Activated naive CD8-positive, alpha-beta T cell treated with anti-CD3 and anti-CD28 coated beads, Interleukin-2, amount 50 U/mL, for 24 hours (primary cell): Measurements from ENCODE around the gene SLC24A5.

Experiments
- ATAC-seq: fragments of 150-1000 bp; cut with Tn5 transposase; one replicate; pipeline ENCODE4 v1.10.0; 2021
- DNase-seq: peaks from one replicate; pipeline ENCODE4 v3.0.0; 2021
- H3K27ac Mint-ChIP-seq: one replicate; pipeline ENCODE4 v1.8.0; 2021; ENCODE audit warnings: mild to moderate bottlenecking, mixed read lengths
- H3K27me3 Mint-ChIP-seq: one replicate; pipeline ENCODE4 v1.8.0; 2021; ENCODE audit warnings: mixed read lengths
- H3K36me3 Mint-ChIP-seq: one replicate; pipeline ENCODE4 v1.8.0; 2021; ENCODE audit warnings: low read depth, mixed read lengths
- H3K4me1 Mint-ChIP-seq: one replicate; pipeline ENCODE4 v1.8.0; 2021; ENCODE audit warnings: mixed read lengths
- H3K4me3 Mint-ChIP-seq: one replicate; pipeline ENCODE4 v1.8.0; 2021; ENCODE audit warnings: mild to moderate bottlenecking, moderate library complexity, mixed read lengths
- H3K9me3 Mint-ChIP-seq: one replicate; pipeline ENCODE4 v1.8.0; 2021; ENCODE audit warnings: mixed read lengths

The SLC24A5 gene

GRCh38 chr15:48120745-48121144 is at the start of gene SLC24A5:
SLC24A5 (plus strand) TSS chr15:48120990; CDS start chr15:48121045, 55 bp downstream.
- ATAC-seq (no peak), DNase-seq (no peak)
- H3K4me1 Mint-ChIP-seq, result no peaks in the 10 kb centered on the region
- no peak within 1 kb of the TSS for H3K4me3 Mint-ChIP-seq
- peaks cover 6% of the 10 kb centered on the region for H3K27me3 Mint-ChIP-seq
- H3K36me3 Mint-ChIP-seq, result no peaks in the 10 kb centered on the region
- no peak within 1 kb of the TSS for H3K27ac Mint-ChIP-seq
- peaks cover 5% of the 10 kb centered on the region for H3K9me3 Mint-ChIP-seq

- ATAC-seq, result no peak
- H3K4me3 Mint-ChIP-seq, result no peak overlapping the region
- H3K27ac Mint-ChIP-seq, result no peak overlapping the region
- peaks cover 8% of the 10 kb centered on the region for H3K27me3 Mint-ChIP-seq
- no peaks in the 10 kb centered on the region for H3K4me1 Mint-ChIP-seq
- H3K9me3 Mint-ChIP-seq, result no peaks in the 10 kb centered on the region
- H3K36me3 Mint-ChIP-seq, result no peaks in the 10 kb centered on the region
- no peak for DNase-seq
Measured at GRCh38 chr15:48072941-48073340, 47.8 kb upstream of the SLC24A5 start.

DNA sequence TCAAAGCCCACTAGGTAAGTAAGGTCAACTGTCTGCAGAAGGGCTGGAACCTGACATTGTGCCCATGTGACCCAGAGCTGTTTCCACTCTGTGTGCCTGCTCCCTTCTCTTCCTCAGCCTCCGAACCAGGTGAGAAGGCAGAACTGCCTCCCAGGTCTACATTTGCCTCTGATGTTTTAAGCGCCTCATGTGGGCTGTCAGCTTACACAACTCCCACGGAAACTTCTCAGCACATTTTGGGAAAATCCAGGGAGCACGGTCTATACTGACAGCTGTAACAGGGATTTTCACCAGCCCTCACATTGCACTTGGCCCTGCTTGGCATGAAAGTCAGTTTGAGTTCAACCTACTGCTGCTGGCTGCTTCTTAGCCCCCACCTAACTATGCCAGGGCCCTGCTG is 46.9 kb upstream of the SLC24A5 start:
- no peak for ATAC-seq
- Mint-ChIP-seq H3K27ac (no peak overlapping the region), H3K9me3 (no peaks in the 10 kb centered on the region), H3K4me1 (no peaks in the 10 kb centered on the region), H3K36me3 (no peaks in the 10 kb centered on the region), H3K27me3 (peaks cover 8% of the 10 kb centered on the region), H3K4me3 (no peak overlapping the region)
- no peak for DNase-seq

GRCh38 chr15:48076454-48076853 is 44.3 kb upstream of the SLC24A5 start:
- Mint-ChIP-seq H3K27me3 (peaks cover 8% of the 10 kb centered on the region), H3K4me1 (no peaks in the 10 kb centered on the region), H3K4me3 (no peak overlapping the region), H3K27ac (no peak overlapping the region), H3K36me3 (no peaks in the 10 kb centered on the region), H3K9me3 (no peaks in the 10 kb centered on the region)
- DNase-seq (no peak), ATAC-seq (no peak)

DNA sequence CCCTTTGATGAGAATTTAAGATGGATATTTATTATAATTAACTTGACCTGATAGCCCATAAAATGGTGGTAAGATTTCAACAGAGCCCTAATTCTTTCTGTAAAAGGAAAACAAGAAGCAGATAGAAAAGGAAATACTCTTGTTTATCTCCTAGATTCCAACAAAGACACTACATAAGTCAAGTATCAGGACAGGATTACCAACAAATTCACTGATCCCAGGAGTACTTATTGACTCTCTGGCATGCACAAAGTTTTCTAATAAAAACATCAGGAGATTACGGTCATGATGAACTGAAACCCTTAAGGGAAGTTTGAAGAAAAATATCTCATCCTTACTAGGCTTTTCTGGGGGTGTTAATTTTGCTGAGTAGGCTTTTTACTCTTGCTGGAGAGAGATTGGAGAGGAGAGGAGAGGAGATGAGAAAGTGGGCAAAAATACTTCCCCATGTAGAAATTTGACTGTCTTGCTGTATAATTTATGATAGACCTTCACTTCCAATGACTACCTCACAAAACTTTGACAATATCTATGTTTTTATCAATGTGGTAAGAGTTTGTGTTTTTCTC is 43.1 kb upstream of the SLC24A5 start:
- no peak for ATAC-seq

DNA sequence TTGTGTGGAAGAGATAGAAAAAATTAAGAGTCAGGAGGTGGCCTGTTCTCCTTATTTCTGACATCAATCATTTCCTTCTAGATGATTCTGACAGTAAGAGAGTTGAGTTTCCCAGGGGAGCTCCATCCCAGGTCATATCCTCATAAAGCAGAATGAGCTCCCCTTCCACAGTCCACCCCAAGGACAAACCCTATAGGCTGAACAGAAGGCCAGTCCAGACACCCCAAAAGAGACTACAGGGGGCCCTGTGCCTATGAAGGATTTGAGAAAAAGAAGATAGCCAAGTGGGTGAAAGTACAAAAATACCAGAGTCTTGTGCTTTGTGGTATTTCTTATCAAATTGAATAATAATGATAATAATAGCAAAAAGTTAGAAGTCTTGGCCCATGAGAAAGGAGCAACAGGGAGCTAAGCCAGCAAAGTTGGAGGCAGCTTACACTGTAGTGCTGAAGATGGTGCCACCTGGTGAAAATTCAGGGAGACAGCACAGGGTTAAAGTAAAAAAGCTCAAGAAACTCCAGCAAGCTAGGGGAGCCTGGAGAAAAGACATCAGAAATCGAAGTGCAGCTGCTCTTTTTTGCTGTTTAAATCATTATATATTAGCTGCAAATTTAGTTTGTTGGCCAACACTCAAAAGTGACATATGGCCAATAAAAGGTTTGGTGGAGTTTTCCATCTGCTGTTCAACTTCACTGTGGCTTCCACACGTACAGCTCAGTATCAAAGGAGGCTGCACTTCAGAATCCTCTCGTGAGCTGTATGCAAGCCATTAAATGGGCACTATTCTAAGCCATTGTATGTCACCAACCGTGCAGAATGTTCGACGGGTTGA is 35.8 kb upstream of the SLC24A5 start:
- ATAC-seq, result no peak
- H3K27me3 Mint-ChIP-seq, result peaks cover 2% of the 10 kb centered on the region
- DNase-seq, result no peak
- no peaks in the 10 kb centered on the region for H3K9me3 Mint-ChIP-seq
- H3K4me1 Mint-ChIP-seq, result no peaks in the 10 kb centered on the region
- H3K36me3 Mint-ChIP-seq, result no peaks in the 10 kb centered on the region
- H3K4me3 Mint-ChIP-seq, result no peak overlapping the region
- no peak overlapping the region for H3K27ac Mint-ChIP-seq

More for the DNA sequence above, 43.1 kb upstream of the SLC24A5 start:
- no peaks in the 10 kb centered on the region for H3K36me3 Mint-ChIP-seq
- no peak overlapping the region for H3K4me3 Mint-ChIP-seq
- H3K4me1 Mint-ChIP-seq, result no peaks in the 10 kb centered on the region
- no peaks in the 10 kb centered on the region for H3K9me3 Mint-ChIP-seq
- H3K27ac Mint-ChIP-seq, result no peak overlapping the region
- H3K27me3 Mint-ChIP-seq, result peaks cover 6% of the 10 kb centered on the region
- no peak for DNase-seq

- DNase-seq (no peak), ATAC-seq (no peak)
- Mint-ChIP-seq H3K36me3 (no peaks in the 10 kb centered on the region), H3K4me3 (no peak overlapping the region), H3K4me1 (no peaks in the 10 kb centered on the region), H3K9me3 (no peaks in the 10 kb centered on the region), H3K27me3 (peaks cover 2% of the 10 kb centered on the region), H3K27ac (no peak overlapping the region)
Measured at GRCh38 chr15:48085591-48085930, 35.2 kb upstream of the SLC24A5 start.

GRCh38 chr15:48086133-48086532 is 34.7 kb upstream of the SLC24A5 start:
- Mint-ChIP-seq H3K36me3 (no peaks in the 10 kb centered on the region), H3K27me3 (peaks cover 2% of the 10 kb centered on the region), H3K4me3 (no peak overlapping the region), H3K9me3 (no peaks in the 10 kb centered on the region), H3K27ac (no peak overlapping the region), H3K4me1 (no peaks in the 10 kb centered on the region)
- no peak for DNase-seq
- no peak for ATAC-seq

DNA sequence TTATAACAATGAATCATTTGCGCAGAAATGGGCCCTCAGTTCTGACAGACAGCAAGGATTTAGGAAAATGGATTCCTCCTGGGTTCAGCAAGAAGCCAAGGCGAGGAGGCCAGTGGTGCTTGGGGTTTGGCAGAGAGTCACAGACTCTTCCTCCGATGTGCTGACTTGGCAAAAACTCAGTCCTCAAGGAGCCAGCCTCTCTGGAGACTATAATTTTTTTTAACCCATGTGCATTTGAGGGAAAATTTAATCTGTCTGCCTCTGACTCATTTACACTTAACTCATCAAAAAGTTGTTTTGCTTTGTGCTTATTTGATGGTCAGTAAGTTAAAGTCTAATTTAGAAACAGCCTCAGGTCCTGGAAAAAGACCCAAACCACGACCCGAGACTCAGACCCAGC is 34.2 kb upstream of the SLC24A5 start:
- H3K9me3 Mint-ChIP-seq, result no peaks in the 10 kb centered on the region
- no peaks in the 10 kb centered on the region for H3K4me1 Mint-ChIP-seq
- no peak for ATAC-seq
- no peak overlapping the region for H3K4me3 Mint-ChIP-seq
- H3K27ac Mint-ChIP-seq, result no peak overlapping the region
- H3K36me3 Mint-ChIP-seq, result no peaks in the 10 kb centered on the region
- peaks cover 2% of the 10 kb centered on the region for H3K27me3 Mint-ChIP-seq
- no peak for DNase-seq

DNA sequence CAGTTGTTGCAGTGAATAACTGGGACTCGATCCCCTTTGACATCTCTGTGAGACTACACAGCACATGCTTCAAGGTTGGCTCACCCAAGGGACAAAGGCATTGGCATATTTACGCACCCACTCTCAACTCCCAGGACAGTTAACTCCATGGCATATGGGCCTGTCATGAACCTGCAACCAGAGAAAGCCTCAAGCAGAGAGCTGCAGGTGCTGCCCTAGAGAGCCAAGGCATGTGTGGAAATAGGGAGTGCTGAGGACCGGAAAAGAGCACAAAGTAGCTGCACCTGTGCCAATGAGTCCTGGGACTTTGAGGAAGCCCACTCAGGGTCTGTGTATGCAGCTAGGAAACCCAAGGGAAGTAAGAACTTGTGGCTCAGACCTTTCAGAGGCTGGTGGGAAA is 32.9 kb upstream of the SLC24A5 start:
- Mint-ChIP-seq H3K36me3 (no peaks in the 10 kb centered on the region), H3K27ac (no peak overlapping the region), H3K27me3 (peaks cover 2% of the 10 kb centered on the region), H3K4me3 (no peak overlapping the region), H3K4me1 (no peaks in the 10 kb centered on the region), H3K9me3 (no peaks in the 10 kb centered on the region)
- no peak for ATAC-seq
- DNase-seq, result no peak

- no peak overlapping the region for H3K27ac Mint-ChIP-seq
- H3K4me1 Mint-ChIP-seq, result no peaks in the 10 kb centered on the region
- ATAC-seq (no peak), DNase-seq (no peak)
- H3K9me3 Mint-ChIP-seq, result no peaks in the 10 kb centered on the region
- H3K27me3 Mint-ChIP-seq, result peaks cover 2% of the 10 kb centered on the region
- no peak overlapping the region for H3K4me3 Mint-ChIP-seq
- no peaks in the 10 kb centered on the region for H3K36me3 Mint-ChIP-seq
Measured at GRCh38 chr15:48089702-48090101, 31.1 kb upstream of the SLC24A5 start.

DNA sequence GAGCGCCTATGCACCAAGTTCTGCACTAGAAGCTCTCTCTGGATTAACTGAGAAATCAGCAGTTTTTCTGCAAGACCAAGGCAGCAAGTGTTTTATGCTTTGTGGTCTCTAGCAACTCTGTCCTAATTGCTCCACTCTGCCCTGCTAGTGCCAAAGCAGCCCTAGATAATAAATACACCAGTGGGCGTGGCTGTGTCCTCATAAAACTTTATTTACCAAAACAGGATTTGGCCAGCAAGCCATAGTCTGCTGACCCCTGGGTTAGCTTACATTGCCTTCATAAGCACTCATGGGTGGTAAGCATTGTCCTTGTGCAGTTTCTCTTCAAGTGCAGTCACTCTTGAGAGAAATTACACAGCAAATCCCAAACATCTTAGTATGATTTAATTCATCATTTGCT is 30.7 kb upstream of the SLC24A5 start:
- H3K4me3 Mint-ChIP-seq, result no peak overlapping the region
- ATAC-seq (no peak), DNase-seq (no peak)
- H3K9me3 Mint-ChIP-seq, result no peaks in the 10 kb centered on the region
- H3K4me1 Mint-ChIP-seq, result no peaks in the 10 kb centered on the region
- H3K27ac Mint-ChIP-seq, result no peak overlapping the region
- peaks cover 2% of the 10 kb centered on the region for H3K27me3 Mint-ChIP-seq
- H3K36me3 Mint-ChIP-seq, result no peaks in the 10 kb centered on the region

DNA sequence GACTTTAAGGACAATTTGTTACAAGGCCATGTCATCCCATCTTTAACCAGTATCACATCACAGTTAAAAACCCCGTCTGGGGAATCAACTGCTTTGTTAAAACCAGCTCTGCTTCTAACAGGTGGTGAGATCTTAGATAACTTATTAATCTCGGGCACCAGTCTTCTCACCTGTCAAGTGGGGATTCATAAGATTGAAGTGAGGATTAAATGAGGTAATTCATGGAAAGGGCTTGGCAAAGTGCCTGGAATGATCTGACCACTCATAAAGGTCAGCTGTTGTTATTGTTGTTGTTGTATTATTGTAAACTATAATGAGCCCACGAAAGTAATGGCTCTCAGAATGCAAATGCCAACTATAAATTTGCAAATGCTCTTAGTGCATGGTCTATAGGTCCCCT is 30.1 kb upstream of the SLC24A5 start:
- Mint-ChIP-seq H3K36me3 (no peaks in the 10 kb centered on the region), H3K4me3 (no peak overlapping the region), H3K4me1 (no peaks in the 10 kb centered on the region), H3K27me3 (peaks cover 2% of the 10 kb centered on the region), H3K9me3 (no peaks in the 10 kb centered on the region), H3K27ac (no peak overlapping the region)
- ATAC-seq (no peak), DNase-seq (no peak)

- Mint-ChIP-seq H3K27ac (no peak overlapping the region), H3K27me3 (peaks cover 2% of the 10 kb centered on the region), H3K4me3 (no peak overlapping the region), H3K4me1 (no peaks in the 10 kb centered on the region), H3K36me3 (no peaks in the 10 kb centered on the region), H3K9me3 (no peaks in the 10 kb centered on the region)
- DNase-seq, result no peak
- no peak for ATAC-seq
Measured at GRCh38 chr15:48091522-48091921, 29.3 kb upstream of the SLC24A5 start.

DNA sequence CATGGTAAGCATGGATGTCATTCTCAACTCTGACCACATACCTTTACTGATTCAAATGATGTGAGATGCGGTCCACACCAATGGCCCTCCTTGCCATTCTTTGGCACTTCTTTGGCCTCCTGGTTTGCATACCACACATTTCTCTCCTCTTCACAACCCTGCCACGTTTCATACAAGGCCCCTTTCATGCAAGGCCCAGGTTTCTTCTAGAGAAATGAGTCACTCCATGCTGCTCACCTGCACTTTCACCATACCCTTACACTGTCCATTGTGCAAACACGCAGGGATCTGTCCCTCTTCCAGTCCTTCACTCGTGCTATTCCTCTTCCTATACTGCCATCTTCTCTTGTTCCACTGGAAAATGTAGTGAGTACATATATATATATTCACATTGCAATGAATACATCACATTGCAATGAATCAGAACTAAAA is 24.4 kb upstream of the SLC24A5 start:
- no peak for ATAC-seq
- H3K27ac Mint-ChIP-seq, result no peak overlapping the region
- peaks cover 4% of the 10 kb centered on the region for H3K27me3 Mint-ChIP-seq

More for the DNA sequence above, 24.4 kb upstream of the SLC24A5 start:
- no peak overlapping the region for H3K4me3 Mint-ChIP-seq
- no peak for DNase-seq
- no peaks in the 10 kb centered on the region for H3K9me3 Mint-ChIP-seq
- no peaks in the 10 kb centered on the region for H3K36me3 Mint-ChIP-seq
- H3K4me1 Mint-ChIP-seq, result no peaks in the 10 kb centered on the region
